VCaP (cell line): ENCODE results near the gene SPEN.

Experiments used
- H3K27ac ChIP-seq: fragments of 450-650 bp; 2 replicates; pipeline ENCODE4 v1.5.1; 2017
- CTCF ChIP-seq: fragments of 450-650 bp; conservative IDR thresholded peaks from 2 replicates; pipeline ENCODE4 v1.5.1; 2017; ENCODE audit warnings: mild to moderate bottlenecking, moderate library complexity

The SPEN gene

GRCh38 chr1:15836772-15837669, 10.5 kb upstream of the SPEN start:
- peak overlapping the region; percentile 100 for H3K27ac ChIP-seq
- no peak for TF ChIP-seq CTCF

GRCh38 chr1:15837931-15838330, 9.6 kb upstream of the SPEN start:
- no peak for TF ChIP-seq CTCF
- no peak overlapping the region for H3K27ac ChIP-seq

GRCh38 chr1:15838721-15839120, 8.8 kb upstream of the SPEN start:
- no peak overlapping the region for H3K27ac ChIP-seq
- TF ChIP-seq CTCF = no peak

- no peak overlapping the region; the same call in 1 of the 2 replicates for H3K27ac ChIP-seq
- no peak for TF ChIP-seq CTCF
These were observed 3.5 kb upstream of the SPEN start for GRCh38 chr1:15843826-15844572.

GRCh38 chr1:15846056-15846455, 1.5 kb upstream of the SPEN start:
- H3K27ac ChIP-seq = peak overlapping the region; percentile 98

GRCh38 chr1:15847893-15848142, 311 bp downstream of the SPEN start:
- TF ChIP-seq CTCF = no peak
- H3K27ac ChIP-seq = peak overlapping the region; percentile 98

- no peak for TF ChIP-seq CTCF
- H3K27ac ChIP-seq = peak overlapping the region; percentile 98
These were observed 829 bp downstream of the SPEN start for GRCh38 chr1:15848143-15848928.
